NB4 (cell line): ENCODE results near the gene CDC25A.

Source experiments
- DNase-seq: peaks from one replicate; pipeline ENCODE4 v3.0.0; 2010; ENCODE audit warnings: low read depth
- H3K4me3 ChIP-seq: one replicate; pipeline ENCODE4 v1.5.1; 2011; ENCODE audit warnings: mild to moderate bottlenecking, low read depth, low read length, moderate library complexity
- CTCF ChIP-seq: IDR thresholded peaks from one replicate; pipeline ENCODE4 v1.5.1; 2012; ENCODE audit warnings: low read depth, low read length
- MYC ChIP-seq: IDR thresholded peaks from 2 replicates; pipeline ENCODE4 v1.6.1; 2011; ENCODE audit warnings: low read depth, low read length
- POLR2A ChIP-seq: IDR thresholded peaks from 2 replicates; pipeline ENCODE4 v1.6.1; 2011; ENCODE audit warnings: mild to moderate bottlenecking; ENCODE audit not compliant: insufficient read length; ENCODE audit errors: extremely low read depth
- TF ChIP-seq, protein P1 (sequence below): IDR thresholded peaks from 2 replicates; pipeline ENCODE4 v1.6.1; 2011; ENCODE audit warnings: low read depth, low read length

CDC25A gene

DNA sequence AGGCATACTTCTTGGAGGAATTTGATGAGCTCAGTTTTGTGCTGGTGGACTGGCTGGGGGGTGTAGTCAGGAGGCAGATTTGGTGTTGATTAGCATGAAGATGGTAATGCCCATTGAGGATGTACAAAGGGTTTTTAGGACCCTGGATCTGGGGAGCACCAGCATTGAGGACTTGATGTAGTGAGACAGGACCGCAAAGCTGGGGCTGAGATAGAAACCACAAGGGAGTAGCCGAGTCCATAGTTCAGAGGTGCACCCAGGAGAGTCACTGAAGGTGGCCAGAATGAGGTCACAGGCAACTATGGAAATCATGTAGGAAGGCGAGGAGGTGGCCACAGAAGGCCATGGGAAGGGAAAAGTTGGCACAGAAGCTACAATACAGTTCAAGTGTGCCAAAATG is 2.7 kb upstream of the CDC25A start:
- no peak overlapping the region for H3K4me3 ChIP-seq
- DNase-seq = no peak
- TF ChIP-seq MYC = no peak
- TF ChIP-seq POLR2A = no peak
- TF ChIP-seq CTCF = no peak

DNA sequence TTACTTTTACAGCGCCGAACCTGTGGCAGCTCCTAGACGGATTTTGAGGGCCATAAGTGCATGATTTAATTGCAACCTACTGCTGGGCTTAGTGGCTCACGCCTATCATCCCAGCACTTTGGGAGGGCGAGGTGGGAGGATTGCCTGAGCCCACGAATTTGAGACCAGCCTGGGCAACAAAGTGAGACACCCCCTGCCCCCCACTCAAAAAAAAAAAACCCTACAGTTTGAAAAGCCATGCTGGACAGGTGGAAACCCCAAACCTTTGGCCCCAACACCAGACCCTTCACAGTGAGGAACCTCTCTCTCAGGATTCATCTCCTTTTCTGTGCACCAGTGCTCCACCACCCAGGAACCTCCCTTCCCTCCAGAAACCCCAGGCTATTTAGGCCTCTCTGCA is 1.1 kb upstream of the CDC25A start:
- no peak for DNase-seq
- TF ChIP-seq, protein P1, sequence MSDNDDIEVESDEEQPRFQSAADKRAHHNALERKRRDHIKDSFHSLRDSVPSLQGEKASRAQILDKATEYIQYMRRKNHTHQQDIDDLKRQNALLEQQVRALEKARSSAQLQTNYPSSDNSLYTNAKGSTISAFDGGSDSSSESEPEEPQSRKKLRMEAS = no peak
- TF ChIP-seq CTCF = no peak
- no peak for TF ChIP-seq POLR2A
- no peak for TF ChIP-seq MYC
- no peak overlapping the region for H3K4me3 ChIP-seq

GRCh38 chr3:48187579-48188265 is 495 bp downstream of the CDC25A start:
- no peak for DNase-seq
- peak overlapping the region; percentile 100 for H3K4me3 ChIP-seq
- TF ChIP-seq, protein P1 = peak; percentile 43
- TF ChIP-seq MYC = peak; percentile 60
- no peak for TF ChIP-seq CTCF
- no peak for TF ChIP-seq POLR2A

GRCh38 chr3:48187301-48187578 is 977 bp downstream of the CDC25A start:
- TF ChIP-seq POLR2A = no peak
- DNase-seq = no peak
- H3K4me3 ChIP-seq = peak overlapping the region; percentile 100

- H3K4me3 ChIP-seq = peak overlapping the region; percentile 100
- TF ChIP-seq CTCF (no peak), POLR2A (no peak), MYC (peak; percentile 64)
- TF ChIP-seq, protein P1 = peak; percentile 85
- DNase-seq = peak; percentile 40
Observed at GRCh38 chr3:48186631-48187300, 1.5 kb downstream of the CDC25A start.

GRCh38 chr3:48185129-48185528 is 3.1 kb downstream of the CDC25A start:
- TF ChIP-seq CTCF (no peak), MYC (no peak), POLR2A (no peak)
- TF ChIP-seq, protein P1 = no peak
- DNase-seq = no peak
- peak overlapping the region; percentile 100 for H3K4me3 ChIP-seq
